UCSD-AML1 (cell line): Measurements from ENCODE around the gene KRTAP10-6.
"Not testable (repeated sequence)": the region's sequence is repeated elsewhere in the genome, so short reads cannot be mapped to it uniquely, and the experiment has no call there.

Experiments used
- DNase-seq: peaks from one replicate; lab custom pipeline; 2025; ENCODE audit not compliant: unreplicated experiment; lab: John Stamatoyannopoulos, UW

Gene KRTAP10-6

DNA sequence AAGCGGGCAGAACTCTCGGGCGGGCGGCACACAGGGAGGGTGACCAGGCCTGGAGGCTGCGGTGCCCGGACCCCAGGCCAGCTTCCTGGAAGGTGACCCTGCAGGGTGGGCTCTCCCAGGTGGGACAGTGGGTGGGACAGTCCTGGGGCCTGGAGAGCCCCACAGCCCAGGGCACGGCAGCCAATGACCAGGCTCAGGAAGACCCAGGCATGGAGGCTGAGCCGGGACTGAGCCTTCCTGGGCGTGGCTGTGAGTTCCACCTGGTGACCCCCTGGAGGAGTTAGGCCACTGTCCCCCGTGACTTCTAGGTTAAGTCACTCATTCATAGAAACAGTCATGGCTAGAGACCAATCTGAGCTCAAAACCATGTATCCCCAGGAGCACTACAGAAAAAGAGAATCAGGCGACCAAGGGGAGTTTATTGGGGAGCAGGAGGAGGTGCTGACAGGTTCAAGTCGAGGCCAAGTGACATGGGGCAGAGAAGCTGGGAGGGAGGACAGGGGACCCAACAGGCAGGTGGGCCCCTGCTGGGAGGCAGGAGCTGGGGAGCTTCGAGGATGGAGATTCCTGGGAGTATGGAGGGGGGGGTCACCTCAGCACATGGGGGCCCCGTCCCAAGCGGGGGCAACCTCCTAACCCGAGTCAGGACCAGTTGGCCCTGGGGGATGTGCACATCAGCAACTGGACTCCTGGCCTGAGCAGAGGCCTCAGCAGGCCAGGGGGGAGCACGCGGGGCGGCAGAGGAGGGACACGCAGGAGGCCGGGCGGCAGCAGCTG, 13.1 kb downstream of the KRTAP10-6 start:
- no peak for DNase-seq

DNA sequence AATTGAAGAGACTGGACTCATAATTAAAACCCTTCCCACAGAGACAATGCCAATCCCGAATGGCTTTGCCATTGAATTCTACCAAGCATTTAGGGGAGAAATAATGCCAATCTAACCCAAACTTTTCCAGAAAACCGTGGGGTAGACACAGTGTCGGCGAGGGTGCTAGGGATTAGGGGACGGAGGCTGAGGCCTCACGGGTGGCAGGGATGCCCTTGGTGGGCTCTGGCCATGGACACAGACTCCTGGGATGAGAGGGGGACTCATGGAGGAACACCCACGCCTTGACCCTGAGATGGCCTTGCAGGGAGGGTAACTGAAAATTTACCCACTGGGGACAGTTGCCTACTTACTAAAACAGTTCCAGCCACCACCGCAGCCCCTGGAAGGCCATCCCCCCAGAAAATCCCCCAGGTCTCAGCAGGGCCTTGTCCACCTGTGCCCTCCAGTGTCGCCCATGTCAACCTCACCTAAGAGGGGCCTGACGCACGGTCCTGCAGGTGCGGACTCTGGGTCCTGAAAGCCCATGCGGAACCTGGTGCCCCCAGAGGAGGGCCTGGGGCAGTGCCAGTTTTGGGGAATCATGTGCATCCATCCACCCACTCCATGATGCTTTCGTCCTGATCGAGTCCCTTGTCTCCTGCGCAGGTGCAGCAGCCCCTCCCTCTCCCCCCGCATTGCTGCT, 13.8 kb downstream of the KRTAP10-6 start:
- DNase-seq, result no peak

GRCh38 chr21:44576025-44576420, 16.3 kb downstream of the KRTAP10-6 start:
- DNase-seq, result no peak

DNA sequence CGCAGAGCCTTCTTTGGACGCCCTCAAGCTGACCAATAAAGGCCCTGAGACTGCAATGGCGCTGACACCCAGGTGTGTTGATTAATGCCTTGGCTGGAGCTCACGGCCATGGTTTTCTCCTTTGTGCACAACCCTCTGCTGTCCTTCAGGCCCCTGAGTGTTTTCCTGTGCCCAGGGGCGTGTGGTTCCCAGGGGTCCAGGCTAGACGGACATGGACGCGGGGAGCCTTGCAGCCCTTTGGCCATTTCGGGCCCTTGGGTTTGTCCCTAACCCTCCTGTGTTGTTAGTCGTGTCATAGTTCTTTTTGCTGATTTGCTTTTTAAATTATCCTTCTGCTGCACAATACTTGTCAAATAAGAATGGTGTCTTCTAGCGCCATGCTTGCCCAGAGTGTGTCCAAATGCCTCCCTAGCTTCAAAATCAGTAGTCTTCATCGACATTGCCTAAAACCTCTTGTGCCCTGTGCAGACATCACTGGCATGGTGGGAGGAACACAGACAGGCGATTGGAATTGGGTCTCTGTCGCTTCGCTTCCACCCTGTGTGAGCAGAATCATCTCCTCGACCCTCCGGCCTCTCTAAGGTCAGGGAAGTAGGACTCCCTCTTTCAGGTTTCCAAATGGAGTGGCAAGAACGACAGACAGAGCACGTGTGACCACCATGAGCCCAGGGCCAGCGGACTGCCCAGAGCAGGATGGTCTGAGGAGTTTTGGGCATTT, 16.8 kb downstream of the KRTAP10-6 start:
- no peak for DNase-seq

DNA sequence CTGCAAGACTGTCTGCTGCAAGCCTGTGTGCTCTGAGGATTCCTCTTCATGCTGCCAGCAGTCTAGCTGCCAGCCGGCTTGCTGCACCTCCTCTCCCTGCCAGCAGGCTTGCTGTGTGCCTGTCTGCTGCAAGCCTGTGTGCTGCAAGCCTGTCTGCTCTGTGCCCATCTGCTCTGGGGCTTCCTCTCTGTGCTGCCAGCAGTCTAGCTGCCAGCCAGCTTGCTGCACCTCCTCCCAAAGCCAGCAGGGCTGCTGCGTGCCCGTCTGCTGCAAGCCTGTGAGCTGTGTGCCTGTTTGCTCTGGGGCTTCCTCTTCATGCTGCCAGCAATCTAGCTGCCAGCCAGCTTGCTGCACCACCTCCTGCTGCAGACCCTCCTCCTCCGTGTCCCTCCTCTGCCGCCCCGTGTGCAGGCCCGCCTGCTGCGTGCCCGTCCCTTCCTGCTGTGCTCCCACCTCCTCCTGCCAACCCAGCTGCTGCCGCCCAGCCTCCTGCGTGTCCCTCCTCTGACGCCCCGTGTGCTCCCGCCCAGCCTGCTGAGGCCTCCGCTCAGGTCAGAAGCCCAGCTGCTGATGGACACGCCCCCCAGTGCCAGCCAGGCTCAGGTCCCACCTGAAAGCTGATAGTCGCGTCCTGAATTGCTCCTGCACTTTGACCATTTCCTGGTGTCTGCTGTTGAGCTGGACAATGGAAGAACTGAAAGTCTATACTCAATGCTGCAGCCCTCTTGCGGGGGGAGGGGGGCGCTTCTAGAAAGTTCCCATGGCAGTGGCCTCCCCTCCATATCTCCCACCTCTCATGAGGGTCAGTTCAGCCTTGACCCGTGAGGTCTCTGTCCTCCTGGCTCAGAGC, 17.6 kb downstream of the KRTAP10-6 start:
- no peak for DNase-seq

GRCh38 chr21:44573630-44574456, 18.5 kb downstream of the KRTAP10-6 start, which contains the start of gene KRTAP10-4:
TSS of gene KRTAP10-4 (plus strand) at chr21:44573729. CDS start at chr21:44573759, 30 bp downstream.
- DNase-seq, result not testable (repeated sequence)

DNA sequence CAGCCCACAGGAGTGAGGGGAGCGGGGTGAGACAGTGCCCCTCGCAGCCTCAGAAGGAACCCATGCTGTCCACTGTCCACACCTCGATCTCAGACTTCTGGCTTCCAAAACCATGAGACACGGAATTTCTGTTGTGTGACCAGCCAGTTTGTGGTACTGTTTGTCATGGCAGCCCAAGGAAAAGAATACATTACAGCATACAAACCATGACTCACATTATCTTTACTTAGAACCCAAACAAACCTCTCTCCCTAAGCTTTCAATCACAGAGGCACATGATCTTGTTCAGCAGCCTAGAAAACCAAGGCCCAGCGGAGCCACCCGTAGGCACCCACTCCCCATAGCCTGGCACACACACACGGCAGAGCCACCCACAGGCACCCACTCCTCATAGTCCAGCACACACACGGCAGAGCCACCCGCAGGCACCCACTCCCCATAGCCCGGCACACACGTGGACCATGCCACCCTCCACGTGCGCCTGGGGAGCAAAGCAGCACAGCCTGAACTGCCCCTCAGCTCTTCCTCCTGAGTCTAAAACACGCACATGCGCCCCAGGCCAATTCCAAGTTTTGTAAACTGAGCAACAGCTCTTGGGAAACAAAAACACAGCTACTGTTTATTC, 19.2 kb downstream of the KRTAP10-6 start:
- no peak for DNase-seq

- DNase-seq, result no peak
These were observed 20.2 kb downstream of the KRTAP10-6 start for GRCh38 chr21:44571844-44572782.

- DNase-seq, result no peak
These were observed 21.0 kb downstream of the KRTAP10-6 start for GRCh38 chr21:44571296-44571695.

- no peak for DNase-seq
These were observed 22.3 kb downstream of the KRTAP10-6 start for GRCh38 chr21:44569861-44570517.

DNA sequence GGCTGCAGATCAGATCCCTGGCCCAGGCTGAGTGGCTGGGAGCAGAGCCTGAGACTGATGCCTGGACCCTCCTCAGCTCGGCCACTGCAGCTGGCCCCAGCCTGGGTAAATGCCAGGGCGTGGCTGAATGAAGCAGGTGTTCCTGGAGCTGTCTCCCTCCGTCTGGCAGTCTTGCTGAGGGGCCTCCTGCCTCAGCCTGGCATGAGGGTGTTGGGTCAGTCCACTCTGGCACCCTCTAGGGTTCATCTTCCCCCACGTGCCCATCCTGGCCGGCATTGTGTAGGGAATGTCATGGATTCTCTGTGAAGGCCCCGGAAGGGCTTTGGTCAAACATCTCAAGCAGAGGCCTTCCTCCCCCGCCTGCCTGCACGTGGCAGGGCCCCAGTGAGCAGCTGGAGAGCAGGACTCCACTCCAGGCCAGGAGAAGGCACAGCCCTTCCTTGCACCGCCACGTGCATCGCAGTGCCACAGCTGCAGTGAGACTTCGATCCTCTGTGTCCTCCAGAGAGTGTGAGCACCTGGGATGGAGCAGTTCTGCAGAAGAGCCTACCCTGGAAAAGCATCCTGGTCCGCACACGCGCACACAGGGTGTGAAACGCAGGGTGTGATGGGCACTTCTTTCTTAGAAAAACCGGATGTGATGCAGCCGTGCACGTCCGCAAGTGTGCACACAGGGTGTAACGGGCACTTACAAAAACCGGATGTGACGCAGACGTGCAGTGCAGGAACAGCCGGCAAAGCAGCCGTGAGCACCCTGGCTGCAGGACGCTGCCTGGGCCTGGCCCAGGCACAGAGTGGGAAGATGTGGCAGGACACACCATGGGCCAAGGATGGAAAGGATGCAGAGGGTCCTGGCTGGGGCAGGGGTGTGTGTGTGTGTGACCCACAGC, 23.4 kb downstream of the KRTAP10-6 start:
- no peak for DNase-seq

DNA sequence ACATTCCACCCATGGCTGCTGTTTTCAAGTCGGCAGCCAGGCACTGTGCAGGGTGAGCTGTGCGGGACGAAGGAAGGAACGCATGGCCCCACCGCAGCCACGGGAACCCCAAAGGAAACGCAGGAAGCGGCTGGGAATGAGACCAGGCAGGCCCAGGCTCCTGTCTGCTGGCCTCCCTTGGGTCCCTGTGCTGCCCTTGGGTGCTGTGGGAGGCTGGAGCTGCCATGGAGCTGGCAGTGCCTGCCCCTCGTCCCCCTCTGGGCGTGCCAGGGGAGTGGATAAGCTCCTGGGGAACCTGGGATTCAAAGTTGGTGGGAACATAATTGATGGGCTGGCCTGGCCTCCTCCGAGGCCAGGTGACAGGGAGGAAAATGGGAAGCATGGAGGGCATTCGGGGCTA, 24.0 kb downstream of the KRTAP10-6 start:
- no peak for DNase-seq

- no peak for DNase-seq
These were observed 24.7 kb downstream of the KRTAP10-6 start for GRCh38 chr21:44567481-44568171.

DNA sequence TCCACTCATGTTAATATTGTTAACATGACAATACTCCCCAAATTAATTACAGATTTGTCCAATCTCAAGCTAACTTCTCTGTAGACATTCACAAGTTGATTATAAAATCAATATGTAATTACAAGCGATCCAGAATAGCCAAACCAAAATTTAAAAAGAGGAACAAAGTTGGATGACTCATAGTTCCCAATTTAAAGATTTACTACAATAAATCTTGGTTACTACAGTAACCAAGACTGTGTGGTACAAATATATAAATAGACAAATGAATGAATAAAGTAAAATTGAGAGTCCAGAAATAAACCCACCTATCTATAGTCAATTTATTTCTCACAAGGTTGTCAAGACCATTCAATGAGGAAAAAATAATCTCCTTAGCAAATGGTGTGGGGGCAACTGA, 25.9 kb downstream of the KRTAP10-6 start:
- DNase-seq, result no peak

- no peak for DNase-seq
These were observed 27.3 kb downstream of the KRTAP10-6 start for GRCh38 chr21:44564886-44565598.

DNA sequence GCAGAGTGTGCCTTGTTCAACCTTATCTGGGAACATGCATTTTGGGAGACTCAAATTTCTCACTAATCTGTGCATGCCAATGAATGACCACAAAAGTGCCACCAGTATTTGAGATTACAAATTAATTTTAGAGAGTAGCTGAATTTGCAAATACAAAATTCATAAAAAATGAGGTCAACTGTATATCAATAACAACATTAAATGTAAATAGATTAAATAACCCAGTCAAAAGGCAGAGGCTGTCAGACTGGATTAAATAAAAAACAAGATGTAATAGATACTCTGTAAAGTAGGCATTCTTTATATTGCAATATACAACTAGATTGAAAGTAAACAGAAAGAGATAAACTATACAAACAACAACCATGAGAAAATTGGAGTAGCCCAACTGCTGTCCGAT, 28.2 kb downstream of the KRTAP10-6 start:
- DNase-seq, result no peak
